GM12892 (cell line): Measurements from ENCODE around the gene GAB2.
A peak's percentile ranks its signal among the peaks of the same experiment; 100 is the strongest.

Experiments used
- DNase-seq: peaks from one replicate; pipeline ENCODE4 v3.0.0; 2011; ENCODE audit not compliant: insufficient read length
- FAIRE-seq: peaks from 2 replicates; lab custom pipeline; 2011; peaks lifted over from hg19 to GRCh38; lab: Jason Lieb, UNC
- POLR2A ChIP-seq: IDR thresholded peaks from 2 replicates; pipeline ENCODE4 v1.6.1; 2011; ENCODE audit warnings: low read depth, low read length, control low read depth
- POLR2AphosphoS5 ChIP-seq: IDR thresholded peaks from 2 replicates; pipeline ENCODE4 v1.6.1; 2011; ENCODE audit warnings: low read depth, low read length, control low read depth
- TAF1 ChIP-seq: IDR thresholded peaks from 2 replicates; pipeline ENCODE4 v1.6.1; 2011; ENCODE audit warnings: low read depth, mild to moderate bottlenecking, control low read depth, low read length, borderline replicate concordance

The GAB2 gene

DNA sequence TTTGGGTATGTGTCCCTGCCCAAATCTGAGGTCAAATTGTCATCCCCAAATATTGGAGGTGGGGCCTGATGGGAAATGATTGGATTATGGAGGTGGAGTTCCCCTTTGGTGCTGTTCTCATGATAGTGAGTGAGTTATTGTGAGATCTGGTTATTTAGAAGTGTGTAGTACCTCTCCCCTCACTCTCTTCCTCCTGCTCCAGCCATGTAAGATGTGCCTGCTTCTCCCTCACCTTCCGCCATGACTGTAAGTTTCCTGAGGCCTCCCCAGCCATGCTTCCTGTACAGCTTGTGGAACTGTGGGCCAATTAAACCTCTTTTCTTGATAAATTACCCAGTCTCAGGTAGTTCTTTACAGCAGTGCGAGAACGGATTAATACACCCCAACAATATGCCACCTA, 9.0 kb downstream of the GAB2 start:
- DNase-seq (no peak), FAIRE-seq (no peak)
- TF ChIP-seq TAF1 (no peak), POLR2A (no peak), POLR2AphosphoS5 (no peak)

DNA sequence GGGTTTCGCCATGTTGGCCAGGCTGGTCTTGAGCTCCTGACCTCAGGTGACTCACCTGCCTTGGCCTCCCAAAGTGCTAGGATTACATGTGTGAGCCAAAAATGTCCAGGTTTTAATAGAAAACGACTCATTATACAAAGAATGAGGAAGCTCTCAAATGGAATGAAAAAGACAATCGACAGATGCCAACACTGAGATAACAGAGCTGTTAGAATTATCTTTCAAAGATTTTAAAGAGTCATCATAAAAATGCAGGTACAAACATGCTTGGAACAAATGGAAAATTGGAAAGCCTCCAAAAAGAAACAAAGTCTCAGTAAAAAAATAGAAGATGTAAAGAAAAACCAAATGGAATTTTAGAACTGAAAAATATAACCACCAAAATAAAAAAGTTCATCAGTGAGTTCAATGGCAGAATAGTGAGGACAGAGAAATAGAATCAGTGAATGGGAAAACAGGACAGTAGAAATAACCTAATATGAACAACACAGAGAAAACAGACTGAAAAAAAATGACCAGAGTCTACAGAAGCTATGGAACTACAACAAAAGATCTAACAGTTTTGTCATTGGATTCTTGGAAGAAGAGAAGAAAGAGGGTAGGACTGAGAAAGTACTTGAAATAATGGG, 10.9 kb downstream of the GAB2 start:
- no peak for DNase-seq
- no peak for FAIRE-seq
- TF ChIP-seq POLR2A = no peak
- no peak for TF ChIP-seq TAF1
- TF ChIP-seq POLR2AphosphoS5 = no peak

DNA sequence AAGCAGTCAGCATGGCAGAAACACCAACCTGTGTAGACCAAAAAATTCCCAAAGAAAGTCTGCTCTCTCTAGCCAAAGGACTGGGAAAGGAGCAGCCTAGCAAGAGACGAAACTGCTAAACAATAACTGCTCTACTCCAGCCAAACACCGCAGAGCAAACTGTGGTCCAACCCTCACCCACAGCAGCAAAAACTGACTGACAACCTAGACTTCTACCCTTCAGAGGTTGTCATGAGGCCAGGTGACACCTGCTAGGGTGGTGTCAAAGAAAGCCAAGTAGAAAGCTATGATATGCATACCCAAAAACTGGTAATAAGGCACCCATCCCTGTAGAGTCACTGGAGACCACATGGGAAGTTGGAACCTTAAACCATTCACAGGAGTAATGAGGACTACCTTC, 11.8 kb downstream of the GAB2 start:
- DNase-seq (no peak), FAIRE-seq (no peak)
- no peak for TF ChIP-seq POLR2A
- TF ChIP-seq TAF1 = no peak
- TF ChIP-seq POLR2AphosphoS5 = no peak

DNA sequence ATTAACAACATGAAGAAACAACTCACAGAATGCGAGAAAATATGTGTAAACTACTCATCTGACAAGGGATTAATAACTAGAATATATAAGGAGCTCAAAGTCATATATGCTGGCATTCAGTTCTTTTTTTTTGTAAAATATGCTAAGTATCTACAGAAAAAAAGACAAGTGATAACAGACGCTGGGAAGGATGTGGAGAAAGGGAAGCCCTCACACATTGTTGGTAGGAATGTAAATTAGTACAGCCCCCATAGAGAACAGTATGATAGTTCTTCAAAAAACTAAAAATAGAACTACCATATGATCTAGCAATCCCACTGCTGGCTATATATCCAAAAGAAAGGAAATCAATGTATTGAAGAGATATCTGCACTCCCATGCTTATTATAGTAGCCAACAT, 13.8 kb downstream of the GAB2 start:
- FAIRE-seq (no peak), DNase-seq (no peak)
- TF ChIP-seq POLR2AphosphoS5 = no peak
- TF ChIP-seq TAF1 = no peak

DNA sequence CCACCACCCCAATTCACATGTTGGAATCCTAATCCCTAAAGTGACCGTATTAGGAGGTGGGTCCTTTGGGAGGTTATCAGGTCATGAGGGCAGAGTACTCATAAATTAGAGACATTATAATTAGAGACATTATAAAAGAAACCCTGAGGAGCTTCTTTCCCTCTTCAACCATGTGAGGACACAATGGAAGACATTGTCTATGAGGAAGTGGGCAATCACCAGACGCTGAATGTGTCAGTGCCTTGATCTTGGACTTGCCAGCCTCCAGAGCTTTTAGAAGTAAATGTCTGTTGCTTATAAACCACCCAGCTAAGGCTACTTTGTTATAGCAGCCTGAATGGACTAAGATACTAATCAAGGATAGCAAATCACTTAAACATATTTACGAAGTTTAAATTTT, 14.8 kb downstream of the GAB2 start:
- TF ChIP-seq POLR2AphosphoS5 (no peak), POLR2A (no peak), TAF1 (no peak)
- FAIRE-seq = no peak
- DNase-seq = no peak

DNA sequence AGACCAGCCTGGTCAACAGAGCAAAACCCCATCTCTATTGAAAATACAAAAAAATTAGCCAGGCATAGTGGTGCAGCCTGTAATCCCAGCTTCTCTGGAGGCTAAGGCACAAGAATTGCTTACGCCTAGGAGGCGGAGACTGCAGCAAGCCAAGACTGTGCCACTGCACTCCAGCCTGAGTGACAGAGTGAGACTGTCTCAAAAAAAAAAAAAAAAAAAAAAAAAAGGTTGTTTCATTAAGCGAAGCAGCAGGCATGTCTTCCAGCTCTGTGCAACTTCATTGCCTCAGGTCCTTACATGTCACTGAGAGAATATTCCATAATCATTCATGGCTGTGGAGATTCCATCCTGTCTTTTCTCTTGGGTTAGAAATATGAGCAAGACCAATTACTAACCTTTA, 16.9 kb downstream of the GAB2 start:
- DNase-seq = no peak
- FAIRE-seq = no peak
- TF ChIP-seq POLR2A = no peak
- no peak for TF ChIP-seq TAF1
- TF ChIP-seq POLR2AphosphoS5 = no peak

DNA sequence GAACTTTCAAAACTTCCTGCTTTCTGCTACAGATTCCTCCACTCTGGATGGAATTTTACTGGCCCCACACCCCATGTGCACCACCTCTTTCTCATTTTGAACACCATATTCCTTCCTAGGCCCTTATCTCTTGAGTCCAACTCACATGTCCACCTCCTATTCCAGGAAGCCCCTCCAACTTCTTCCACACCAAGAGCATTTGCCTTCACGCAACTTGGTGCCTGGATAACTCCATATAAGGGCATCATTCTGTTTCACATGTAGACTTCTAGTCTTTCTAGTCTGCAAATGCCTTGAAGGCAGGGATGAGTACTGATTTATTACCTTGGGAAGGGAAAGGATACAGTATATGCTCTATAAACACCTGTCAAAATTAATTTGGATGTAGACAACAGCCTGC, 17.5 kb downstream of the GAB2 start:
- DNase-seq (no peak), FAIRE-seq (no peak)
- TF ChIP-seq TAF1 (no peak), POLR2A (no peak), POLR2AphosphoS5 (no peak)

DNA sequence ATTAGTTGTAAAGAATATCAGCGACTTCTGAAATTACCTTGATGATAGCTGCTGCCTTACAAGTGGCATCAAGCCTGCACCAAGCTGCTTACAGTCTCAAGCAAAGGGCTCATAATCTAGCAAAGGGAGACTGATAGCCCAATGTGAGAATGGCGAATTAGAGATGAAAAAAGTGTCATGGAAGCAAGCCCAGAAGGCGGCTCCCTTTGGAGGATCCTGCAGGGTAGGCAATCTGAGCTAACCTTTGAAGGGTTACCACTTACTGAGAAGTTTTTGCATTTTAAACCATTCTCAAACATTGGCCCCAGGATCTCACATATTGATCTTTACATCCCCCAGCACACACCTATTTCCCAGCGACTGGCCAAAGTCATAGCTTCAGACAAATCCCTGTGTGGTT, 18.5 kb downstream of the GAB2 start:
- DNase-seq = no peak
- peak; percentile 21 for FAIRE-seq
- TF ChIP-seq POLR2AphosphoS5 (no peak), TAF1 (no peak), POLR2A (no peak)

DNA sequence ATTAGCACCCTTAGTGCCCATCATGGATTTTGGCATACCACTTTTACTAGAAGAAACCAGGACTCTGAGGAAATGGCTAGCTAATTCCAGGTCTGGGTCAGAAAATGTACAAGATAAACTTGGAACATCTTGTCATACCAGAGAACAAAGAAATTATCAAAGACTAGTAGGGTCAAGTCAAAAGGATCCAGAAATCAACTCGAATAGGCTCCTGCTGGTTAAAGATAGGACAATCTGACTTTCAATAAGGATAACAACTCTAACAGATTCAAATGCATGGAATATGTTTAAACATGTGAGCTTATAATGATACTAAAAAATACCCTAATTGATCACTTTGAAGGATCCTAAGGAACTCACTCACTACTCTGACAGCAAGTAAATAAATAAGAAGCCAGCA, 18.9 kb downstream of the GAB2 start:
- FAIRE-seq = no peak
- no peak for DNase-seq
- TF ChIP-seq POLR2AphosphoS5 (no peak), POLR2A (no peak), TAF1 (no peak)

DNA sequence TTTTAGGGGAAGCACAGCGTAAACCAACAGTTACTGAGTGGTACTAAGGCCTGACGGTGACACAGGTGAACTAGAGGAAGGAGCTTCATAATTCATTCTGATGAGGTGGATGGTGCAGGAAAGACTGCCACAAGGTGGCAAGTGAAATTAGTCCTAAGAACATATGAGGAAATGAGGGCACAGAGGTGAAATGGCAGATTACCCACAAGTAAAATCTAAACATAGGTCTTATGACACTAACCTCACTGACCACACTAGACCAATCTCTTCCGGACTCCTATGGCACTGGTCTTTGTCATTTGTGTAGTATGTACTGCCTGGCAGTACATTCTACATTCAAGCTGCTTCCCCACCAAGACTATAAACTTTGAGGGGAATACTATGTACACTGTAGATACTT, 20.2 kb downstream of the GAB2 start:
- TF ChIP-seq POLR2AphosphoS5 = no peak
- no peak for TF ChIP-seq TAF1
- no peak for TF ChIP-seq POLR2A
- DNase-seq (no peak), FAIRE-seq (peak; percentile 73)

DNA sequence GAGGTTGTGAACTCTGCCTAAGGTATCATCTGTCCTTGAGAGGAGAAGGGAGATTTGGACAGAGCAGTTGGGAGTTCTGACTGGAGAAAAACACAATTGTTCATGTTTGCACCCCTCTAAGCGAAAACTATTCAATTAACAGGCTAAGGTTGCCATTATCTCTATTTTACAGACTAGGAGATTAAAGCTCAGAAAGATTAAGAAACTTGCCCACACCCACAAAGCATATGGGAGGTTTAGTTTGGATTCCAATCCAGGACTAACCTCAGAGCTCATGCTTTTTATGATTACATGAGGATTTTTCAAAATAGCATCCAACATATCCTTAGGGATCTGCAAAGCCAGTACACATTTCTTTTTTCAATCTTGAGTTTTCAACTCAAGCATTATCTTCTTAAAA, 22.0 kb downstream of the GAB2 start:
- no peak for DNase-seq
- FAIRE-seq = no peak
- TF ChIP-seq TAF1 (no peak), POLR2A (no peak), POLR2AphosphoS5 (no peak)

DNA sequence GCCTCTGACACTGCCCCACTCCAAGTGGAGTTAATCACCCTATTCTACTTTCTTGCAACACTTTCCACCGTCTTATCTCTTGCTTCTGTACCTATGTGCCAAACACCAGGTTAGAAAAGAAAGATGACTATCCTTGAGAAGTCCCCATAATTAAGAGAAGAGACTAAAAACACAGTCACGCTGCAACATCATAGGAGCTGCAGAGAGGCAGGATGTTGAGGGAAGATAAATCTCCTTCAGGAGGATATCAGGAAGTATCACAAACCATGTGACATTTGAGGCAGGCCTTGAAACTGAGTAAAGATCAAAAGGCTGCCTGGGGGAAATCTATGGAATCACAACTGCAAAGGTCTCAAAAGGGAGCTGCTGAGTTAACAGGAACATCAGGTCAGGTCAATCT, 24.8 kb downstream of the GAB2 start:
- FAIRE-seq (no peak), DNase-seq (no peak)
- TF ChIP-seq TAF1 (no peak), POLR2A (no peak)
